Neuron (in vitro differentiated cells): ENCODE measurements around the gene ADARB2.
"Not testable (repeated sequence)": the region's sequence is repeated elsewhere in the genome, so short reads cannot be mapped to it uniquely, and the experiment has no call there.

ENCODE experiments used
- H2AFZ ChIP-seq: one replicate; pipeline ENCODE4 v1.6.1; 2013; ENCODE audit warnings: low read depth, mild to moderate bottlenecking, inconsistent platforms, low read length, moderate library complexity
- H3K27me3 ChIP-seq: one replicate; pipeline ENCODE4 v1.6.1; 2013; ENCODE audit warnings: low read length; ENCODE audit not compliant: insufficient read depth
- H3K36me3 ChIP-seq: one replicate; pipeline ENCODE4 v1.6.1; 2013; ENCODE audit warnings: low read length; ENCODE audit not compliant: insufficient read depth
- H3K4me1 ChIP-seq: one replicate; pipeline ENCODE4 v1.6.1; 2013; ENCODE audit warnings: low read length; ENCODE audit not compliant: insufficient read depth
- H3K4me3 ChIP-seq: 2 replicates; pipeline ENCODE4 v1.5.1; 2013; ENCODE audit warnings: mild to moderate bottlenecking, low read length, moderate library complexity
- H3K9me3 ChIP-seq: one replicate; pipeline ENCODE4 v1.6.1; 2013; ENCODE audit warnings: low read length

ADARB2 gene

DNA sequence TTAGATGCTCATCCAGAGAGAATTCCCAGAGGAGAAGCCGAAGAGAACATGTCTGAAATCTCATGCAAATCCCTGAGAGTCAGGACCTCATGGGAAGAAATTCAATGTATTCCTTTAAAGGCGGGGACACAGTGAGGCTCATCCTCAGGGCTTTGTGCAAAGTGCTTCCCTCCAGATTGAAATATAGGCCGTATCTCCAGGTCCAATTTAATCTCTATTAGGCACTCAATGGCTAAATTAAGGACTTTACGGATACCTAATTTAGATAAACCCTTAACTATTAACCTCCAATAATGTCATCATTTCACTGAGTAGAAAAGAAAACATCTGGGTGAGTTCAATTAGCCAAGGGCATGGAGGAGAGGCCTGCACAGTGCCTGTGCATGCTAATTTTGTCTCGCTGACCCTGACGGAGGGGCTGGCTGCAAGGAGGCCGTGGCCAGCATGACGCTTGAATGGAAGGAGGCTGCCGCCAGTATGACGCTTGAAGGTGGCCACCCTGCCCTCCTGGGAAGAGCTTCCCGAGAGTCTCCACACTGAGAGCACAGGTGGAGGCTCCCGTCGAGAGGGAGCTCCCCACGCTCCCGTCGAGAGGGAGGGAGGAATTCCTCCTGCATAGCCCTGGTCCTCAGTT lies 287.6 kb downstream of the ADARB2 start:
- Histone ChIP-seq H3K4me1 (no peaks in the 10 kb centered on the region), H3K27me3 (no peaks in the 10 kb centered on the region), H2AFZ (no peak overlapping the region), H3K36me3 (no peaks in the 10 kb centered on the region), H3K4me3 (no peak overlapping the region), H3K9me3 (no peaks in the 10 kb centered on the region)

- H3K36me3 ChIP-seq: no peaks in the 10 kb centered on the region
- no peaks in the 10 kb centered on the region for H3K9me3 ChIP-seq
- H3K4me3 ChIP-seq: no peak overlapping the region
- no peak overlapping the region for H2AFZ ChIP-seq
- H3K27me3 ChIP-seq: no peaks in the 10 kb centered on the region
- H3K4me1 ChIP-seq: no peaks in the 10 kb centered on the region
These were observed 288.3 kb downstream of the ADARB2 start for GRCh38 chr10:1449021-1449420.

GRCh38 chr10:1448252-1448930 lies 288.9 kb downstream of the ADARB2 start:
- Histone ChIP-seq H3K4me3 (no peak overlapping the region), H3K27me3 (no peaks in the 10 kb centered on the region), H3K4me1 (no peaks in the 10 kb centered on the region), H3K36me3 (no peaks in the 10 kb centered on the region), H2AFZ (no peak overlapping the region), H3K9me3 (no peaks in the 10 kb centered on the region)

- no peak overlapping the region for H2AFZ ChIP-seq
- H3K36me3 ChIP-seq: no peaks in the 10 kb centered on the region
- H3K27me3 ChIP-seq: no peaks in the 10 kb centered on the region
- no peaks in the 10 kb centered on the region for H3K4me1 ChIP-seq
- no peak overlapping the region for H3K4me3 ChIP-seq
- H3K9me3 ChIP-seq: no peaks in the 10 kb centered on the region
These were observed 292.5 kb downstream of the ADARB2 start for GRCh38 chr10:1444826-1445225.

DNA sequence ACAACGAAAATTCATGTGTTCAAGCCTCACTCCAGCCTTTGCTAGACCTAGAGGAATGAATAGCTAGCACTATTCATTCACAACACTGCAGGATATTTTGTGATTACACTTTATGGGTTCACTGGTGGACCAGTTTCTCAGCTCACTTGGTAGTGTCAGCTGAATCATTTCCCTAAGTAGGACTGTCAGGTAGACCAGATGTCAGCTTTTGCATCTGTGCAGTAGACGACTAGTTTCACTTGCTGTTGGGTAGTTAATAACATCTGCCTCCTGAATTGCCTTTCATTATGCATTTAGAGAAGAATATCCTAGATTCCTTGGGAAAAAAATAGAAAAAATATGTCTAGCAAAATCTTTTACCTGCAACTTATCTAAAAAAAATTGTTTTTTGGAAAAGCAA lies 296.4 kb downstream of the ADARB2 start:
- Histone ChIP-seq H3K4me3 (no peak overlapping the region), H3K27me3 (no peaks in the 10 kb centered on the region), H3K9me3 (no peaks in the 10 kb centered on the region), H2AFZ (no peak overlapping the region), H3K4me1 (no peaks in the 10 kb centered on the region), H3K36me3 (no peaks in the 10 kb centered on the region)

- H3K27me3 ChIP-seq: no peaks in the 10 kb centered on the region
- no peaks in the 10 kb centered on the region for H3K36me3 ChIP-seq
- no peak overlapping the region for H2AFZ ChIP-seq
- H3K4me1 ChIP-seq: no peaks in the 10 kb centered on the region
- H3K4me3 ChIP-seq: no peak overlapping the region
- H3K9me3 ChIP-seq: no peaks in the 10 kb centered on the region
These were observed 302.2 kb downstream of the ADARB2 start for GRCh38 chr10:1434912-1435692.

DNA sequence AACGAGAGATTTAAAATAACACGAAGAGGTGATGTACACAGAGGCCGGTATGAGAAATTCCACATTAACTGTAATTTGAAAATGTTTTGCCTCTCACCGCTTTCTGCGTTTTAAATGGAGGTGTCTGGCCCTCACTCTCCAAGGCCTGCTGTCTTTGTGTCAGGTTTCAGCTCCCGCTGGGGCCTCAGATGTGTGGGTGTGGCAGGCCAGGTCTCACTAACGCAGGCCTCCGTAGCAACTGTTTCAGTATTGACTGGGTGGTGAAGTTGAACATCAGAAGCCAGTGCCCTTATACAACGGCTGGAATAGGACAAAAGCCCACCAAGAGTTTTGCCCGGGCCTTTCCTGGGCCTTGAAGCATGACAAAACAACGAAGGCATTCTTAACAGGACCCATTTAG lies 303.1 kb downstream of the ADARB2 start:
- H3K4me3 ChIP-seq: no peak overlapping the region
- no peaks in the 10 kb centered on the region for H3K4me1 ChIP-seq
- H2AFZ ChIP-seq: no peak overlapping the region
- H3K36me3 ChIP-seq: no peaks in the 10 kb centered on the region
- no peaks in the 10 kb centered on the region for H3K9me3 ChIP-seq
- no peaks in the 10 kb centered on the region for H3K27me3 ChIP-seq

- H3K27me3 ChIP-seq: no peaks in the 10 kb centered on the region
- no peaks in the 10 kb centered on the region for H3K4me1 ChIP-seq
- no peaks in the 10 kb centered on the region for H3K36me3 ChIP-seq
- no peak overlapping the region for H3K4me3 ChIP-seq
- H3K9me3 ChIP-seq: no peaks in the 10 kb centered on the region
- H2AFZ ChIP-seq: no peak overlapping the region
These were observed 305.2 kb downstream of the ADARB2 start for GRCh38 chr10:1432161-1432560.

DNA sequence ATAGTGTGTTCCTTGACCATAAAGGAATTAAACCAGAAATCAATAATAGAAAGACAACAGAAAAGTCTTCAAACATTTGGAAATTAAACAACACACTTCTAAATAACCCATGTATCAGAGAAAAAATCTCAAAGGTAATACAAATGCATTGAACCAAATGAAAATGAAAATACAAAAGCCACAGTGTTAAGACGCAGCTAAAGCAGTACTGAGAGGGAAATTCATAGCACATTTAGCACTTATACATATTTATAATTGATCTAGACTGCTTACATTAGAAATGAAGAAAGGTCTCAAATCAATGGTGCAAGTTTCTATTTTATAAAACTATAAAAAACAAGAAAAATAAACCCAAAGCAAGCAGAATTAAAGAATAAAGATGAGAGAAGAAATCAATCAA lies 306.1 kb downstream of the ADARB2 start:
- H3K9me3 ChIP-seq: no peaks in the 10 kb centered on the region
- H3K4me3 ChIP-seq: no peak overlapping the region
- no peaks in the 10 kb centered on the region for H3K36me3 ChIP-seq
- no peak overlapping the region for H2AFZ ChIP-seq
- no peaks in the 10 kb centered on the region for H3K27me3 ChIP-seq
- no peaks in the 10 kb centered on the region for H3K4me1 ChIP-seq

DNA sequence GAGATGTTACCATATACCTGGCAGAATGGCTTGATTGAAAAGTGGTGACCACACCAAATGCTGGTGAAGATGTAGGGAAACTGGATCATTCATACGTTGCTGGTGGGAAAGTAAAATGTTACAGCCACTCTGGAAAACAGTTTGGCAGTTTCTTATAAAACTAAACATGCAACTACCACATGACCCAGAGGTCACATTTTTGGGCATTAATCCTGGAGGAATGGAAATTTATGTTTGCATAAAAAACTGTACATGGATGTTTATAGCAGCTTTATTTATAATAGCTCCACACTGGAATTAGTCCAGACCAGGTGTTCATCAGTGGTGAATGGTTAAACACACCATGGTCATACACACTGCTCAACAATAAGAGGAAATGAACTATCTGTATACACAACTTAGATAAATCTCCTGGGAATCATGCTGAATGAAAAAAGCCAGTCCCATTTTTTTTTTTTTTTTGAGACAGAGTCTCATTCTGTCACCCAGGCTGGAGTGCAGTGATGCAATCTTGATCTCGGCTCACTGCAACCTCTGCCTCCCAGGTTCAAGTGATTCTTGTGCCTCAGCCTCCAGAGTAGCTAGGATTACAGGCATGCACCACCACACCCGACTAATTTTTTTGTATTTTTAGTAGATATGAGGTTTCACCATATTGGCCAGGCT lies 309.7 kb downstream of the ADARB2 start:
- not testable (repeated sequence) for H3K27me3 ChIP-seq, H3K4me3 ChIP-seq, H3K4me1 ChIP-seq, H3K9me3 ChIP-seq, H3K36me3 ChIP-seq, H2AFZ ChIP-seq

- no peak overlapping the region for H2AFZ ChIP-seq
- no peaks in the 10 kb centered on the region for H3K27me3 ChIP-seq
- H3K4me1 ChIP-seq: no peaks in the 10 kb centered on the region
- no peak overlapping the region for H3K4me3 ChIP-seq
- H3K36me3 ChIP-seq: no peaks in the 10 kb centered on the region
- H3K9me3 ChIP-seq: no peaks in the 10 kb centered on the region
These were observed 310.5 kb downstream of the ADARB2 start for GRCh38 chr10:1426786-1427185.

DNA sequence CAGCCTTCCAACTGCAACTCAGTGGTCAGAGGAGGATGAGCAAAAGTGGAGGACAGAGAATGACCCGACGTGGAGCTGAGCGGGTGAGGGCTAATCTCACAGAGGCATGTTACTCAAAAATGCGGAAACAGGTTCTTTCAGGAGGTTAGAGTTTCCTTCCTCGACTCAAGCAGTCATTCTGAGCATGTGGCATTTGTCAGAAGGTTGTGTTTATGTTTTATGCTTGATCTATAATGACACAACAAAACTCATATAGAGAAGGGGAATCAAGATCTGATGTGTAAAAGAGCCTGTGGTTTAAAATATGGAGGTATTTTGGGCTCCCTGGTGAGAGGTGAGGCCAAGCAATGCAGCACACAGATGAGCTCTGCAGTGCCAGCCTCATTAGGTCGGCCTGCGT lies 311.4 kb downstream of the ADARB2 start:
- Histone ChIP-seq H3K27me3 (no peaks in the 10 kb centered on the region), H3K9me3 (no peaks in the 10 kb centered on the region), H3K4me3 (no peak overlapping the region), H2AFZ (no peak overlapping the region), H3K36me3 (no peaks in the 10 kb centered on the region), H3K4me1 (no peaks in the 10 kb centered on the region)

DNA sequence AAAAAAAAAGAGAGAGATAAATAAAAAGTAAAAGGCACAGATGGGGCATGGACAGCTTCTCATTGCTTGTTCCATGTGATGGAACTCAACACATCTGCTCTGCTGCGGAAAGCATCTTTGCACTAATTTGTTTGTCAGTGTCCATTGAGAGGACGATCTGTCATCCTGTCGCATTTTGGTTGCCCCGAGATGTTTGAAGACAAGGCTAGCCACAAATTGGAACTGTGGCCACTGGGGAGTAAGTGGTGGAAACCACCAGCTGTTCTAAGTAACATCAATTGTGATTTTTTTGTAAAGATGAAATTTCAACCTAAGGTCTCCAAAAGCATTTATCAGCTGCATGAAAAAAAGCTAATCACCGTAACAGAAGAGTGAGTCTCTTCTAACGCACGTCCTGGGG lies 312.7 kb downstream of the ADARB2 start:
- peaks cover 8% of the 10 kb centered on the region for H3K27me3 ChIP-seq
- no peaks in the 10 kb centered on the region for H3K36me3 ChIP-seq
- no peak overlapping the region for H3K4me3 ChIP-seq
- H3K9me3 ChIP-seq: no peaks in the 10 kb centered on the region
- H3K4me1 ChIP-seq: no peaks in the 10 kb centered on the region
- H2AFZ ChIP-seq: no peak overlapping the region
